ENCODE data around the gene FAM111A. TPM values are rescaled to one million over a fixed set of nuclear protein-coding genes. Genes with fewer than 3 reads are reported as not detected.
"Not testable (repeated sequence)": the region's sequence is repeated elsewhere in the genome, so short reads cannot be mapped to it uniquely, and the experiment has no call there.

Gene FAM111A
- total and polyA plus RNA-seq, 2 donors (not counting 3 experiments of a cell fraction or from before 2014, with no cell fraction given), result 20.1 to 57.4 TPM

GRCh38 chr11:59106363-59107336, 36.0 kb upstream of the FAM111A start, which contains the start of gene FAM111B:
Gene FAM111B, plus strand, starts transcription at chr11:59107237. Its CDS starts 2,389 bp downstream, at chr11:59109626.
- H3K36me3 ChIP-seq (ENCODE audit: control insufficient read depth in 2 of 2, extremely low read depth in 1 of 2, insufficient read depth in 2 of 2, low read length in 2 of 2), result no peaks in the 10 kb centered on the region
- no TSS peak for BruUV-seq (replicated peaks)
- peak within 1 kb of the TSS; percentile 39 for H3K27ac ChIP-seq (ENCODE audit: insufficient read depth, low read depth, low read length)
- dilution Hi-C loops (cut with MboI; ENCODE audit: extremely low pct_ligation_motif_present, low sequenced_read_pairs), result no loop called here
- no peaks in the 10 kb centered on the region for H4K20me1 ChIP-seq (replicated peaks; ENCODE audit: control insufficient read depth, extremely low read depth, insufficient read depth, low read length)
- ChIA-PET CTCF (interaction anchor here (0.7 to 4.5 kb wide), 10 partner anchors 9 to 65 kb away, joined by 3 to 47 read pairs (median 8); partner anchors contain the start of genes DTX4 and FAM111A), POLR2A (interaction anchor here (0.8 kb wide), 1 partner anchor 50 kb away, joined by 5 read pairs; no protein-coding TSS in a partner anchor)
- H3K4me2 ChIP-seq (ENCODE audit: insufficient read depth, low read length), result peak within 1 kb of the TSS; percentile 70
- peaks cover 0 to 3% of the 10 kb centered on the region in 2 experiments for H3K27me3 ChIP-seq (ENCODE audit: control insufficient read depth in 2 of 2, insufficient read depth in 2 of 2, low read length in 2 of 2)
- peak; percentile 91 for DNase-seq (ENCODE audit: low read depth, low spot score)
- H3K79me2 ChIP-seq (ENCODE audit: control insufficient read depth, insufficient read depth, low read length), result peaks cover 7% of the 10 kb centered on the region
- intact Hi-C loops (cut with micrococcal nuclease), result loop anchor here (1.0 to 2.0 kb wide), 3 partner anchors 14 to 528 kb away; partner anchors contain the start of genes FAM111A and ZFP91
- peak within 1 kb of the TSS; percentile 44 to 74 (median 56) for H3K4me3 ChIP-seq (replicated peaks in 1 of 3; ENCODE audit: insufficient read depth in 1 of 3, low read depth in 1 of 3, low read length in 3 of 3)
- TF ChIP-seq POLR2A (IDR thresholded peaks at IDR 0.05; ENCODE audit: low read depth, low read length) (peak; percentile 29), CTCF (IDR thresholded peaks at IDR 0.05; ENCODE audit: extremely low read depth in 1 of 2, insufficient read depth in 1 of 2, low read depth in 1 of 2, low read length in 2 of 2) (no peak), JUN (IDR thresholded peaks at IDR 0.05; ENCODE audit: borderline replicate concordance, insufficient read depth, insufficient read length, low read depth) (peak; percentile 74), FOS (IDR thresholded peaks at IDR 0.05; ENCODE audit: borderline replicate concordance, insufficient read depth, low read length) (peak; percentile 71)
- H3K9ac ChIP-seq (replicated peaks; ENCODE audit: extremely low read depth, insufficient read depth, low read length), result peak within 1 kb of the TSS; percentile 61
- no peaks in the 10 kb centered on the region for H3K9me3 ChIP-seq (replicated peaks; ENCODE audit: control insufficient read depth, insufficient read depth, low read length)
- peak; percentile 83 for FAIRE-seq
- peak within 1 kb of the TSS; percentile 96 for H2AFZ ChIP-seq (ENCODE audit: low read depth, low read length)
- no peaks in the 10 kb centered on the region for H3K9me1 ChIP-seq (replicated peaks; ENCODE audit: control insufficient read depth, extremely low read depth, insufficient read depth, low read length)
- H3K4me1 ChIP-seq (ENCODE audit: control insufficient read depth, extremely low read depth, insufficient read depth, low read length), result peaks cover 20% of the 10 kb centered on the region

GRCh38 chr11:59107721-59108120, 34.9 kb upstream of the FAM111A start:
- H3K79me2 ChIP-seq (ENCODE audit: control insufficient read depth, insufficient read depth, low read length); H4K20me1 ChIP-seq (replicated peaks; ENCODE audit: control insufficient read depth, extremely low read depth, insufficient read depth, low read length); H3K9me3 ChIP-seq (replicated peaks; ENCODE audit: control insufficient read depth, insufficient read depth, low read length); dilution Hi-C loops (cut with MboI; ENCODE audit: extremely low pct_ligation_motif_present, low sequenced_read_pairs); H3K9me1 ChIP-seq (replicated peaks; ENCODE audit: control insufficient read depth, extremely low read depth, insufficient read depth, low read length); FAIRE-seq; BruUV-seq (replicated peaks); POLR2A ChIA-PET; H3K36me3 ChIP-seq (ENCODE audit: control insufficient read depth in 2 of 2, extremely low read depth in 1 of 2, insufficient read depth in 2 of 2, low read length in 2 of 2); H3K27me3 ChIP-seq (ENCODE audit: control insufficient read depth in 2 of 2, insufficient read depth in 2 of 2, low read length in 2 of 2); H3K27ac ChIP-seq (ENCODE audit: insufficient read depth, low read depth, low read length): not testable (repeated sequence)
- peak; percentile 13 for DNase-seq (ENCODE audit: low read depth, low spot score)
- Histone ChIP-seq H3K4me2 (ENCODE audit: insufficient read depth, low read length) (peak overlapping the region; percentile 70), H3K4me3 (replicated peaks in 1 of 3; ENCODE audit: insufficient read depth in 1 of 3, low read depth in 1 of 3, low read length in 3 of 3) (peak overlapping the region; percentile 31 to 74 (median 56)), H3K9ac (replicated peaks; ENCODE audit: extremely low read depth, insufficient read depth, low read length) (peak overlapping the region; percentile 61), H3K4me1 (ENCODE audit: control insufficient read depth, extremely low read depth, insufficient read depth, low read length) (peaks cover 17% of the 10 kb centered on the region), H2AFZ (ENCODE audit: low read depth, low read length) (peak overlapping the region; percentile 91)
- intact Hi-C loops (cut with micrococcal nuclease), result loop anchor here (1.0 to 2.0 kb wide), 3 partner anchors 13 to 529 kb away; partner anchors contain the start of genes FAM111A and ZFP91
- CTCF ChIA-PET, result interaction anchor here (1.9 to 4.5 kb wide), 4 partner anchors 28 to 64 kb away, joined by 7 to 47 read pairs (median 20); partner anchors contain the start of genes DTX4 and FAM111A

Data from endothelial cell of umbilical vein (primary cell).